ENCODE measurements around the gene APOL1.
A peak's percentile ranks its signal among the peaks of the same experiment; 100 is the strongest.
"Not testable (repeated sequence)": the region's sequence is repeated elsewhere in the genome, so short reads cannot be mapped to it uniquely, and the experiment has no call there.

Gene APOL1

GRCh38 chr22:36226189-36226588 lies 26.7 kb upstream of the APOL1 start:
- no peak for DNase-seq

DNA sequence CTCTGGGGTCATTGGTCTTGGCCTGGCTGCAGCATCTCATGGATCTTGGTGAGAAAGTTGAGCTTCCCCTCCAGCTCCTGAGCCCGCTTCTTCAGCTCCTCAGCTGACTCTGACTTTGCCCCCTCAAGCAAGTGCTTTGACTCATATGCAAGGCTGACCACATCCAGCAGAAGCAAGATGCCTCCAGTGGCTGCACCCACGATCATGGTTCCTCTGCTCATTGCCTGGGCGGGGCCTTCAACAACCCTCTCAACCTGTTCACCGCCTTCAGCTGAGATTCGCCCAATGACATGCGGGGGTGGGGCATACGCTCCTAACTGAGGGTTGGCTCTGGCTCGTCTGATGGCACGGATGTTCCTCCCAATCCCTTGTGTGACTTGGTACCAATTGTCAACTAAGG lies 25.5 kb upstream of the APOL1 start:
- DNase-seq: no peak

DNA sequence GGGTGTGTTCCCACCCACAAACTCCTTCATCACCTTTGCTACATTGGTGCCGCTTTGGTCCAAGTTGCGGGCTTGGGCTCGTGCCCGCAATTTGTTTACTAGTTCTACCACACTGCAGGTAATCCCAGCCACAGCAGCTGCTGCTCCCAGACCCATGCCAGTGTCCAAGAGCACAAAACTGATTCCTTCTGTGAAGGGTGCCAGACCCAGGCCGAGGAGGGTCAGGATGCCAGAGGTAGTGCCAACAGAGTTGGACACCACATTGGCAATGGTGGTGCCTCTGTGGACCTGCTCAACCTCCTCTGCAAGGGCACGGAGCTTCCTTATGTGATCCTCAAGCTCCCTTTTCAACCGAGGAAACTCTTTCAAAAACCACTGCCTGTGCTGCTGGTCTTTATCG lies 25.1 kb upstream of the APOL1 start:
- no peak for DNase-seq

- not testable (repeated sequence) for DNase-seq
Observed at GRCh38 chr22:36228369-36228768, 24.6 kb upstream of the APOL1 start.

- DNase-seq: no peak
Observed at GRCh38 chr22:36228944-36229343, 24.0 kb upstream of the APOL1 start.

GRCh38 chr22:36229649-36230048 lies 23.3 kb upstream of the APOL1 start:
- DNase-seq: not testable (repeated sequence)

GRCh38 chr22:36231051-36231450 lies 21.9 kb upstream of the APOL1 start:
- DNase-seq: not testable (repeated sequence)

- no peak for DNase-seq
Observed at GRCh38 chr22:36232715-36233401, 20.1 kb upstream of the APOL1 start.

DNA sequence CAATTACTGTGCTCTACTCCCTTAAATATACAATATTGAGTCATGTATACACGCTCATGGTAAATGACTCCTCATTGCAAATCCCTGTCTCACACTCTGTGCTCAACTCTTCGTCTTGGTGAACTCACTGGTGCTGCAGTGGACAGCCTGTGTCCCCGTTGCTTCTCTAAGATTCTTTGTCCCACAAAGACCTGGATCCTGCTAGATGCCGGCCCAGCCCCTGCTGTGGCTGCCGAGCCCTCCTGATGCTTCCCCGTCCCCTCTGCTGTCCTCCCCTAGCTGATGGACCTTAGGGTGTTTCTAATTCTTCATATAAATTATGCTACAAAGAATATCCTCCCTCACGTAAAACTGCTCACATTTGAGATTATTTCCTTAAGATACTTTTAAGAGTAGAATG lies 19.1 kb upstream of the APOL1 start:
- no peak for DNase-seq

DNA sequence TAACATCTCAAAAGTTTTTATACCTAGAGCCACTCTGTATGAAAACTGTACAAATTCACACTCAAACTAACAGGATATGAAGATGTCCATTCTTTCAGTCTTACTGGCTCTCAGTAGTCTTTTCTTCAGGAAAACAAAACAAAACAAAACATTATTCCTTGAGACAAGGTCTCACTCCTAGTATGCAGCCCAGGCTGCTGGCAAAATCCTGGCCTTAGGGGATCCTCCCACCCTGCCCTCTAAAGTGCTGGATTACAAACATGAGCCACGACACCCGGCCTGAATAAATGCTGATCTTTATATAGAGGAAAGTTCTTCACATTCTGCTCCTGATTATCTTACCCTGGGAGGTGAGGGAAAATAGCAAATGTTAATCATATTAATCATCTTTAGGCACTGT lies 18.7 kb upstream of the APOL1 start:
- no peak for DNase-seq

GRCh38 chr22:36234919-36235318 lies 18.0 kb upstream of the APOL1 start:
- no peak for DNase-seq

DNA sequence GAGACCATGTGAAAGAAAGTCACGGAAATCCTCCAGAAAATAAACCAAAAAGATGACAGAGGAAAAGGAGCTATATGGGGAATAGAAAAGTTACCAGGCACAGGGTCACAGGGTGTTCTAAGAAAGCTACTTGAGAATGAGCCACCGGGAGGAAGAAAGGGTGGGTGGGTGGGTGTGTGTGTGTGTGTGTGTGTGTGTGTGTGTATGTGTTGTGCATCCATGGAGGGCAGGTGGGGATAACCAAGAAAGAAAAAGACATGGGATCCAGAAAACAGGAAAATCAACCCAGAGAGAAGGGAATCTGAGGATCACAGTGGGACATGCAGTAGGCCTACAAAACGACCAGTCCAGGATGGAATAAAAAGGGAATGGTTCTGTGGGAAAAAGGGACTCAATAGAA lies 17.3 kb upstream of the APOL1 start:
- DNase-seq: no peak

DNA sequence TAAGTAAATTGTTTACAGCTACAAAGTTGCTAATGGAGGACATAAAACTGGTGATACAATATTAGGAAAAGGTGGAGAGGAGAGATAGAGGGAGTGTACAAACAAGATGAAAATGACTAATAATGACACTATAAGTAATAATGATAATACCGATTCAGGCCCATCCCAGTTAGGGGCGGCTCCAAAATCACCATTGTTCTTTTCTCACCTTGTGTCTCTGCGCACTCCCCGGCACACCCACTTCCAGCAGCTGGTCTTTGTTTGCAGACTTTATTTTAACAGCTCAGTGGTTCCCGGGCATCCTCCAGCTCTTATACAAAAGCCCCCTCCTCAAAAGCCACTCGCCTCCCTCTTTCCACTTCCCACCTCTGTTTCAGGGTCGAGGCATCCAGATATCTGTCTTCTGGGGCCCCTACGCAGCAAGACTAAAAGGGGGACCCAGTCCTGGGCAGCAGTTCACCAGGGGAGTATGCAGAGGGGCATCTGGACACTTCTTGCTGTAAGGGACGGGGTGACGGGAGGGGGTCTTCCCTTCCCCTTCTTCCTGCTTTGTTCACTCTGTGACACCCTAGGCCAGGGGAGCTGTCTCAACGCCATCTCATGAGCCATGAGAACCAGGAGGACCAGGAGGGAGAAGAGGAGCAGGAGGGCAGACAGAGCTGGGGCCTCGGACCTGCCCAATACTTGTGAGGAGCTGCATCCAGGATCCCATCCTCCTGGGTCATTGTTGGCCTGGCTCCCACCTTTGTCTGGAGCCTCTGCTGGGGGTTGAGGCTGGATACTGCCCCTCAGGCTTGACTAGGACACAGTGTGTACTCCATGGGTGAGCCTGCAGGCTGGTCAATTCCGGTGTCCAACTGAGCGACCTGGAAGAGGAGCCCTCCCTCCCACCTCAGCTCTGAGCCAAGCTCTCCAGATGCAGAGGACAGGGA lies 16.3 kb upstream of the APOL1 start:
- no peak for DNase-seq

DNA sequence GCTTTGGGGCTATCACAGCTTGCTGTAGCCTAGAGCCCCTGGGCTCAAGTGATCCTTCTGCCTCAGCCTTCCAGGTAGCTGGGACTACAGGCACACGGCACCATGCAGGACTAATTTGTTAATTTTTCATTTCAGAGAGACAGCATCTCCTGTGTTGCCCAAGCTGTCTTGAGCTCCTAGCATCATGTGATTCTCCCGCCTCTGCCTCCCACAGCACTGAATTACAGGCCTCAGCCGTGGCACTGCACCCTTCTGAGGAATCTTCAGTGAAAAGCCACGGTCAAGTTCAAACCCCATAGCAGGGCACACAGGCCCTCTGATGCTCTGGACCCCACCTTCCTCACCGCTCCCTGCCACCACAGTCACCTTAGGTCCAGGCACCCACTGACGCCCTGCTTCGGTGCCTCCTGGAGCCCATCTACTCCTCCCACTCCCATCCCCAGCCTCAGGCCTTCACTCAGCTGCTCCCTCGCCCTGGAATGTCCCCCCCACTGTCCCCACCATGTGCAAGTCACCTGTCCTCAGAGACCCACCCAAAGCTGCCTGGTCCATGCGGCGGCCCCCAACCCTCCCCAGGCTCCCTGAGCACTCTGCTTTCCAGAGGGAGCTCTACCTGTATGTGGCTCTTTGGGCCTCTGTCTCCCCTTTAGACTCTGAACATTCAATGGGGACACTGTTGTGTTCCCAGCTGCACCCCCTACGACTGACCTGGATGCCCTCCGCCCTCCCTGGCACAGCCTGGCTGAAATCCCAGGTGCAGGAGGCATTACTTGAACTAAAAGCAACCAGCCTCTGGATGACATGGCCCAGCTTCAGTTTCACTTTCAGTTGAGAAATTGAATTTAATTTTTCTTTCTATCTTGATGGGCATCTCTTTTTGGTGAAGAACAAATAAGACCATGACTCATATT lies 15.2 kb upstream of the APOL1 start:
- DNase-seq: no peak

- DNase-seq: no peak
Observed at GRCh38 chr22:36238373-36239149, 14.4 kb upstream of the APOL1 start.

GRCh38 chr22:36239150-36239400 lies 13.9 kb upstream of the APOL1 start:
- no peak for DNase-seq

DNA sequence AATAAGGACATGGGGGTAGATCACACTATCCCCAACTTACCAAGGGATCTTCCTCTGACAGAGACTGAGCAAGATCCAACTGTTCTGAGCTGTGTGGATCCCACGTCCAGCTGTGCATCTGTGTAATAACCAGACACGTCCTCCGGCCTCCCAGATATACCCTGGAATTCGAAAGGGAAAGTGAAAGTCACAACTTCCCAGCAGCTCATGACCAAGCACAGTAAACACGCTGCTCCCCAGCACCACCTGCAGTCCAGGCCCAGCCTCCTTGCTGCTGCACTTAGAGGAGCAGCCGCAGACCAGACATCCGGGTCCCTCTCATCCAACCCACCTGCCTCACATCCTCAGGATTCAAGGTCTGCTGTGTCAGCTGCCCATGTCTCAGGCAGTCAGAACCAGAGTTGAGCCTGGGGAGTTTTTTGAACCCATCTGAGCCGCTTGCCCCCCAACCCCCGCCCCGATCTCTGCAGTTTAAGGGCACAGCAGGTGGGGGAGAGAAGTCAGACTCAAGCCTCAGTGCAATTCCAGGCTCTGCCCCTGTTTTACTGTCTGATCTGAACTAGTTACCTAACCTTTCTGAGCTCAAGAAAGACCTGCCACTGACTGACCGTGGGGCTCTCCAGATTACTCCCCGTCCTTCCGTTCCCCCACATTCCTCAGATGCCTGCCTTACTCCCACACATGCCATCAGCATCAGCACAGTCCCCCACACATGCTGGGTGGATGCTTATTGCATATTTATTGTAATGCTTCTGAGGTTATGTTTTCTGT lies 13.3 kb upstream of the APOL1 start, which contains the start of gene APOL2:
Gene APOL2, minus strand, starts transcription at position 127 of the 771 bp plus-strand sequence. CDS start 6,365 bp downstream, outside the sequence.
- peak; percentile 94 for DNase-seq

DNA sequence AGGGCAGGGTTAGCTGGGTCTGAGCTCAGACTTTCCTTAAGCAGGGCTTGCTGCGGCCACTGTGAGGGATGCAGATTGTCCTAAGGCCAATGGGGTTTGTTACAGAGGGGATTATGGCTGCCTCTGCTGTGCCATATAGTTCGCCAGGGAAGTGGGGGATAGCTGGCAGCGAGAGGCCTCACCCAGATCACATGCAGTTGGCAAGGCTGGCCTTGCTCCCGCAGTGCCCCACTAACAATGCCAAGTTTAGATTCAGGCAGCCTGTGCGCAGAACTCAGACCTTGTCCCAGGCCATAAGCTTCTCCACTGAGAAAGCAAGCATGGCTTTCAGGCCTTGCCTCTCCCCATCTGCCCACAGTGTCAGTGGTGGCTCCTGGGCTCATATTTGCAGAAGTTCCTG lies 8.9 kb upstream of the APOL1 start:
- DNase-seq: no peak

DNA sequence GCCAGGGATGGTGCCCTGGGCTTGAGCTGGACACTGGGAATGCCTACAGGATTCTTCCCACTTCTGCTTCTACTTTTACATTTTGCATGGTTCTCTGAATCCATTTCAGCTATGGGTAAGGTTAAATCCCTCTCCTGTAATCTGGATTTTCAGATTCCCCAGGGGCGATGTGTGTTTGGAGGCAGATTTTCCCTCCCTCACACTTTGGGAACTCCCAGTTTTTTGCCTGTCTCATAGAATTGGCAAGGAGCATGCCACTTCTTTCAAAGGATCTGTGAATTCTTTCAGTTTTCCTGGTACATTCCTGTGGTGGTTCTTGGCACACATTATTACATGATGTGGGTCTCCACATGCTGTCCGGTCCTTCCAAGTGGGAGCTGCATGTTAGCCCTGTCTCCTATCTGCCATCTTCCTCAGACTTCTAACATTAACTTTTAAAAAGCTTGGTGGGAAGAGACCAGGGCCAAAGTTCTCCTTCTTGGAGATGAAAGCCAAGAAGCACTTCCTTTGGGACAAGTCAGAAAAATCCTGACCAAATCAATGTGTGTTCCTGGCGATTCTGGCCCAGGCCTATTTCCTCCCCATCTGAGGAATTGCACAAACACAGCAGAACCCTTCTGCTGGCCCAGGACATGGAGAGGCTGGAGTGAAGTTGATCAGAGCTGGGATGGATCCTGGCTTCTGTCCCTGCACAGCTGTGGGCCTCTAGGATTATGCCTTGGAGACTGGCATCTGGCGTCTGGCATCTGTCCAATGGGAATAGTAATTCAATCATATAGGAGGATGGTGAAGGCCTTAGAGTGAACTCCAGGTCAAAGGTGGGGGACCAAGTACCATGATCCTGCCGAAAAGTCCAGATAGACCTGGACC lies 8.2 kb upstream of the APOL1 start:
- peak; percentile 76 for DNase-seq

GRCh38 chr22:36245805-36246356 lies 7.1 kb upstream of the APOL1 start:
- no peak for DNase-seq
